H1 (cell line): ENCODE results near the gene CDRT15L2. TPM values are rescaled to one million over a fixed set of nuclear protein-coding genes. Genes with fewer than 3 reads are reported as not detected.
"Not testable (repeated sequence)": the region's sequence is repeated elsewhere in the genome, so short reads cannot be mapped to it uniquely, and the experiment has no call there.

ENCODE experiments used
- CTCF ChIA-PET: fragments of 300-600 bp; sonication (Branson Sonifier 250); formaldehyde crosslinking; loops from one replicate; lab custom pipeline; 2021; ENCODE audit not compliant: partially characterized antibody; lab: Charles Lee
- POLR2A ChIA-PET: fragments of 300-600 bp; sonication (Branson Sonifier 250); formaldehyde crosslinking; loops from one replicate; lab custom pipeline; 2021; ENCODE audit warnings: inconsistent platforms; ENCODE audit not compliant: partially characterized antibody; lab: Charles Lee
- DNase-seq, 2 experiments: peaks; one replicate each; pipeline versions ENCODE4 v3.0.0 to v3.0.0-alpha.2; 2010 to 2022; ENCODE audit warnings: low spot score in 2 of 2, low read depth in 1 of 2, mixed read lengths in 1 of 2
- FAIRE-seq: peaks from 2 replicates; lab custom pipeline; 2011; peaks lifted over from hg19 to GRCh38; lab: Jason Lieb, UNC
- H2AFZ ChIP-seq: 2 replicates; pipeline ENCODE4 v1.8.1; 2012; ENCODE audit warnings: low read length, inconsistent platforms
- H2AK5ac ChIP-seq: 2 replicates; pipeline ENCODE4 v1.6.1; 2013; ENCODE audit warnings: low read depth, low read length
- H2BK120ac ChIP-seq: replicated peaks from 2 replicates; pipeline ENCODE3; 2013; ENCODE audit warnings: low read depth, low read length, inconsistent platforms
- H2BK12ac ChIP-seq: 2 replicates; pipeline ENCODE4 v1.6.1; 2013; ENCODE audit warnings: low read depth, low read length
- H2BK15ac ChIP-seq: 2 replicates; pipeline ENCODE4 v1.6.1; 2013; ENCODE audit warnings: low read length
- H2BK20ac ChIP-seq: 2 replicates; pipeline ENCODE4 v1.6.1; 2013; ENCODE audit warnings: low read length
- H2BK5ac ChIP-seq: 2 replicates; pipeline ENCODE4 v1.6.1; 2013; ENCODE audit warnings: low read depth, low read length
- H3K14ac ChIP-seq: 2 replicates; pipeline ENCODE4 v1.6.1; 2013; ENCODE audit warnings: inconsistent platforms; ENCODE audit not compliant: insufficient read length
- H3K18ac ChIP-seq: 2 replicates; pipeline ENCODE4 v1.6.1; 2013; ENCODE audit warnings: low read length; ENCODE audit errors: extremely low read depth
- H3K23ac ChIP-seq: 2 replicates; pipeline ENCODE4 v1.6.1; 2013; ENCODE audit warnings: inconsistent platforms; ENCODE audit not compliant: insufficient read length
- H3K23me2 ChIP-seq: 2 replicates; pipeline ENCODE4 v1.6.1; 2013; ENCODE audit warnings: low read depth, low read length
- H3K27ac ChIP-seq: 2 replicates; pipeline ENCODE4 v1.6.1; 2011; ENCODE audit warnings: low read depth, low read length, inconsistent platforms
- H3K27me3 ChIP-seq, 4 experiments: replicated peaks in 1 of 4; 1 replicate in 1 of 4; 2 replicates in 3 of 4; pipeline versions ENCODE4 v1.6.1 to v1.8.1; 2011 to 2013; ENCODE audit warnings: low read length in 3 of 4, mild to moderate bottlenecking in 3 of 4, inconsistent platforms in 2 of 4, mixed read lengths in 2 of 4, moderate library complexity in 1 of 4; ENCODE audit not compliant: control insufficient read depth in 3 of 4, insufficient read depth in 3 of 4; ENCODE audit errors: extremely low read depth in 1 of 4
- H3K36me3 ChIP-seq, 4 experiments: 2 replicates each; pipeline versions ENCODE4 v1.6.1 to v1.8.1; 2011 to 2013; ENCODE audit warnings: mild to moderate bottlenecking in 4 of 4, low read length in 3 of 4, moderate library complexity in 2 of 4, control low read depth in 1 of 4, inconsistent platforms in 1 of 4; ENCODE audit not compliant: insufficient read depth in 4 of 4, control insufficient read depth in 2 of 4
- H3K4ac ChIP-seq: replicated peaks from 2 replicates; pipeline ENCODE3; 2013; ENCODE audit warnings: low read length, low read depth, mixed read lengths, inconsistent platforms; ENCODE audit not compliant: insufficient read length
- H3K4me1 ChIP-seq, 4 experiments: replicated peaks in 1 of 4; 1 replicate in 1 of 4; 2 replicates in 3 of 4; pipeline versions ENCODE4 v1.6.1 to v1.8.1; 2011 to 2013; ENCODE audit warnings: low read length in 3 of 4, inconsistent platforms in 2 of 4, mixed read lengths in 1 of 4; ENCODE audit not compliant: insufficient read depth in 4 of 4, control insufficient read depth in 3 of 4
- H3K4me2 ChIP-seq, 2 experiments: 2 replicates each; pipeline versions ENCODE4 v1.6.1 to v1.8.1; 2011 to 2013; ENCODE audit warnings: low read depth in 2 of 2, low read length in 2 of 2, control low read depth in 1 of 2, inconsistent platforms in 1 of 2, mild to moderate bottlenecking in 1 of 2; ENCODE audit not compliant: insufficient read depth in 1 of 2
- H3K4me3 ChIP-seq, 4 experiments: fragments of 200-600, 300-600 bp in 1 of 4; sonication (generic), shearing (Covaris generic), sonication (Bioruptor Twin) in 1 of 4; 2 replicates each; pipeline versions ENCODE4 v1.5.1 to v1.8.1; 2011 to 2016; ENCODE audit warnings: low read length in 4 of 4, low read depth in 3 of 4, control low read depth in 2 of 4, inconsistent platforms in 2 of 4, mild to moderate bottlenecking in 2 of 4, mixed read lengths in 1 of 4, moderate library complexity in 1 of 4; ENCODE audit not compliant: insufficient read depth in 2 of 4; ENCODE audit errors: extremely low read depth in 1 of 4
- H3K56ac ChIP-seq: replicated peaks from 2 replicates; pipeline ENCODE3; 2013; ENCODE audit warnings: low read depth, mild to moderate bottlenecking, mixed read lengths, low read length, inconsistent platforms; ENCODE audit not compliant: insufficient read length
- H3K79me1 ChIP-seq: 2 replicates; pipeline ENCODE4 v1.6.1; 2013; ENCODE audit warnings: low read depth, low read length, control low read depth
- H3K79me2 ChIP-seq, 2 experiments: 2 replicates each; pipeline versions ENCODE4 v1.6.1 to v1.8.1; 2012 to 2013; ENCODE audit warnings: low read length in 2 of 2, mild to moderate bottlenecking in 2 of 2, inconsistent platforms in 1 of 2; ENCODE audit not compliant: insufficient read depth in 2 of 2, control insufficient read depth in 1 of 2
- H3K9ac ChIP-seq, 4 experiments: replicated peaks in 1 of 4; 1 replicate in 1 of 4; 2 replicates in 3 of 4; pipeline versions ENCODE4 v1.6.1 to v1.8.1; 2011 to 2013; ENCODE audit warnings: low read depth in 3 of 4, low read length in 3 of 4, control low read depth in 2 of 4, mild to moderate bottlenecking in 2 of 4, moderate library complexity in 2 of 4, inconsistent platforms in 1 of 4; ENCODE audit errors: extremely low read depth in 1 of 4
- H3K9me3 ChIP-seq, 2 experiments: 2 replicates each; pipeline versions ENCODE4 v1.6.1 to v1.8.1; 2012 to 2013; ENCODE audit warnings: mild to moderate bottlenecking in 2 of 2, moderate library complexity in 2 of 2, control low read depth in 1 of 2, inconsistent platforms in 1 of 2, low read depth in 1 of 2, low read length in 1 of 2, mixed read lengths in 1 of 2; ENCODE audit not compliant: insufficient read depth in 2 of 2
- H4K20me1 ChIP-seq, 2 experiments: replicated peaks in 1 of 2; 2 replicates each; pipeline versions ENCODE3 to v1.8.1; 2011 to 2013; ENCODE audit warnings: inconsistent platforms in 2 of 2, low read length in 2 of 2, mild to moderate bottlenecking in 1 of 2; ENCODE audit not compliant: insufficient read depth in 2 of 2, control insufficient read depth in 1 of 2
- H4K5ac ChIP-seq: 2 replicates; pipeline ENCODE4 v1.6.1; 2013; ENCODE audit warnings: low read length, low read depth, mixed read lengths, inconsistent platforms; ENCODE audit not compliant: insufficient read length
- H4K8ac ChIP-seq: 2 replicates; pipeline ENCODE4 v1.8.0; 2013; ENCODE audit warnings: mild to moderate bottlenecking, moderate library complexity, low read length, inconsistent platforms; ENCODE audit not compliant: insufficient read depth; ENCODE audit errors: extremely low read depth
- H4K91ac ChIP-seq: replicated peaks from 2 replicates; pipeline ENCODE3; 2013; ENCODE audit warnings: low read length, mixed read lengths, inconsistent platforms; ENCODE audit not compliant: insufficient read length
- WGBS, 2 experiments: shearing (Covaris generic) in 1 of 2; methylation state at CpG; one replicate each; pipeline versions ENCODE4 v1.1.6 to v1.1.7; 2013 to 2015; ENCODE audit warnings: low lambda C conversion rate in 2 of 2, mixed read lengths in 2 of 2, inconsistent platforms in 1 of 2, low coverage in 1 of 2, missing lambda C conversion rate in 1 of 2; ENCODE audit not compliant: insufficient replicate concordance in 2 of 2, insufficient coverage in 1 of 2, insufficient read length in 1 of 2; ENCODE audit errors: extremely low coverage in 1 of 2, missing lambda C conversion rate in 1 of 2; 5-methylcytosine and 5-hydroxymethylcytosine counted together
- polyA plus RNA-seq, 7 experiments: library from polyadenylated mRNA; depleted of rRNA in 3 of 7; stranded (reverse) in 5 of 7; unstranded in 2 of 7; fragments of >200 nt in 5 of 7; fragments of 200-250 nt in 2 of 7; gene quantifications; 1 replicate in 5 of 7; 2 replicates in 1 of 7; 4 replicates in 1 of 7; pipeline versions ENCODE4 v1.2.1 to v1.2.3, GENCODE V29; 2011 to 2013; ENCODE audit warnings: missing spikeins in 2 of 7, mixed read lengths in 2 of 7
- total RNA-seq: library from RNA; stranded (reverse); fragmentation: NEBNext Ultra II Directional; extraction: Animal tissue kit (Norgen Biotek cat#: 25700); gene quantifications from 2 replicates; pipeline ENCODE4 v1.2.1, GENCODE V29; 2021

CDRT15L2 gene
- total and polyA plus RNA-seq, 2 of the 8 experiments (the other 6 are each of a cell fraction or from before 2014, with no cell fraction given) = not detected

DNA sequence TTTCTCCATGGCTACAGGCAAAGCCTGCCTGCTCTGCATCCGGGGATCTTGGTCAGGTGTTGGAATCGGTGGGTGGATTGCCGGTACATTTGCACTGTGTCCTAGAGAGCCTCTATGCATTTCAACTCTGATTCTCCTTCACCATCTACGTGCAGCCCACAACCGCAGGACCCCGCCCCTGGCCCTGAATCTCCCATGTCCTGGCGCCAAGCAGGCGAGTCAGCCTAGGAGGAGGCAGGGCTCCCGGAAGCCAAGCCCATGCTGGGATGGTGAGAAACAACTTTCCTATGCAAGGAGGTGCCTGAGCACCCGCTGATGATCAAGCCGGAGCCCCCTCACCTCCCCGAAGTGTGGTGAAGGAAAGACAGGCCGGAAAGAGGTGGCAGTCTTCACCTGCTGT lies 7.9 kb upstream of the CDRT15L2 start:
- H3K4me2 ChIP-seq, H2BK12ac ChIP-seq, H3K27ac ChIP-seq, H3K14ac ChIP-seq, H4K8ac ChIP-seq, H2BK15ac ChIP-seq, H2BK5ac ChIP-seq, H4K91ac ChIP-seq, H3K4ac ChIP-seq, H2AK5ac ChIP-seq, H3K18ac ChIP-seq, POLR2A ChIA-PET, H2AFZ ChIP-seq, H3K9ac ChIP-seq, FAIRE-seq, H4K5ac ChIP-seq, H3K36me3 ChIP-seq, H4K20me1 ChIP-seq, H3K79me1 ChIP-seq, H3K56ac ChIP-seq, H2BK20ac ChIP-seq, H3K23me2 ChIP-seq, H2BK120ac ChIP-seq, H3K27me3 ChIP-seq, H3K4me1 ChIP-seq, CTCF ChIA-PET, H3K4me3 ChIP-seq, H3K23ac ChIP-seq, H3K9me3 ChIP-seq, H3K79me2 ChIP-seq: not testable (repeated sequence)
- DNase-seq = peak in 1 of 2 experiments; percentile 28
- WGBS, 2 experiments = 94% methylated on average over 10 of the region's 13 CpGs; no CpG with 5 or more reads in 1 of the 2 experiments

GRCh38 chr17:20573216-20573615 lies 6.3 kb upstream of the CDRT15L2 start:
- H3K4ac ChIP-seq, POLR2A ChIA-PET, H3K79me2 ChIP-seq, H3K9ac ChIP-seq, H3K36me3 ChIP-seq, H3K9me3 ChIP-seq, H3K4me2 ChIP-seq, H3K79me1 ChIP-seq, H3K27ac ChIP-seq, H3K14ac ChIP-seq, H3K27me3 ChIP-seq, H2BK120ac ChIP-seq, H3K56ac ChIP-seq, H2BK12ac ChIP-seq, H3K4me1 ChIP-seq, H2AK5ac ChIP-seq, H2BK5ac ChIP-seq, H2BK15ac ChIP-seq, H2BK20ac ChIP-seq, H3K4me3 ChIP-seq, H2AFZ ChIP-seq, H3K23ac ChIP-seq, H3K23me2 ChIP-seq, FAIRE-seq, H3K18ac ChIP-seq, H4K91ac ChIP-seq, H4K8ac ChIP-seq, CTCF ChIA-PET, H4K5ac ChIP-seq, H4K20me1 ChIP-seq: not testable (repeated sequence)
- peak in 1 of 2 experiments; percentile 27 for DNase-seq
- 100% methylated on average over 1 of the region's 8 CpGs; no CpG with 5 or more reads in 1 of the 2 experiments for WGBS, 2 experiments
